Measurements from ENCODE around the gene FASN. TPM values are rescaled to one million over a fixed set of nuclear protein-coding genes. Genes with fewer than 3 reads are reported as not detected.

Gene FASN
- total and polyA plus RNA-seq, 2 of the 13 experiments (the other 11 are each of a cell fraction or from before 2014, with no cell fraction given), result 51.7 to 101 TPM

GRCh38 chr17:82037092-82037888 is 60.7 kb downstream of the FASN start, which contains the start of gene DCXR (continued):
- peak; percentile 70; the same call in 1 of the 2 replicates for TF ChIP-seq TBX2 (CRISPR knock-in tag; IDR thresholded peaks at IDR 0.05; ENCODE audit: borderline replicate concordance)
- peak; percentile 59; the same call in 1 of the 2 replicates for TF ChIP-seq IRF2 (CRISPR knock-in tag; IDR thresholded peaks at IDR 0.05)
- no peak for TF ChIP-seq SATB2 (CRISPR knock-in tag; IDR thresholded peaks at IDR 0.05)
- TF ChIP-seq, protein P1, sequence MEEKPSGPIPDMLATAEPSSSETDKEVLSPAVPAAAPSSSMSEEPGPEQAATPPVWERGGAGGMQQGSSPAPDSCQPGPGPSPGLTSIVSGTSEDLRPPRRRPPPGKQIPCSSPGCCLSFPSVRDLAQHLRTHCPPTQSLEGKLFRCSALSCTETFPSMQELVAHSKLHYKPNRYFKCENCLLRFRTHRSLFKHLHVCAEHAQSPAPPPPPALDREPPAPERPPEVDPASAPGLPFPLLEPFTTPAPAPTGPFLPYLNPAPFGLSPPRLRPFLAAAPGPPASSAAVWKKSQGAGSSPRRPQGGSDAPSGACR (CRISPR knock-in tag; IDR thresholded peaks at IDR 0.05), result no peak; the same call in none of the 2 replicates
- TF ChIP-seq RBM39 (IDR thresholded peaks at IDR 0.05; ENCODE audit: low read depth, low read length, poor library complexity, severe bottlenecking), result peak; percentile 72
- TF ChIP-seq, protein P2, sequence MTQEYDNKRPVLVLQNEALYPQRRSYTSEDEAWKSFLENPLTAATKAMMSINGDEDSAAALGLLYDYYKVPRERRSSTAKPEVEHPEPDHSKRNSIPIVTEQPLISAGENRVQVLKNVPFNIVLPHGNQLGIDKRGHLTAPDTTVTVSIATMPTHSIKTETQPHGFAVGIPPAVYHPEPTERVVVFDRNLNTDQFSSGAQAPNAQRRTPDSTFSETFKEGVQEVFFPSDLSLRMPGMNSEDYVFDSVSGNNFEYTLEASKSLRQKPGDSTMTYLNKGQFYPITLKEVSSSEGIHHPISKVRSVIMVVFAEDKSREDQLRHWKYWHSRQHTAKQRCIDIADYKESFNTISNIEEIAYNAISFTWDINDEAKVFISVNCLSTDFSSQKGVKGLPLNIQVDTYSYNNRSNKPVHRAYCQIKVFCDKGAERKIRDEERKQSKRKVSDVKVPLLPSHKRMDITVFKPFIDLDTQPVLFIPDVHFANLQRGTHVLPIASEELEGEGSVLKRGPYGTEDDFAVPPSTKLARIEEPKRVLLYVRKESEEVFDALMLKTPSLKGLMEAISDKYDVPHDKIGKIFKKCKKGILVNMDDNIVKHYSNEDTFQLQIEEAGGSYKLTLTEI (CRISPR knock-in tag; conservative IDR thresholded peaks at IDR 0.05), result no peak
- TF ChIP-seq ZBTB49 (CRISPR knock-in tag; IDR thresholded peaks at IDR 0.05; ENCODE audit: borderline replicate concordance), result no peak
- peak; percentile 49 for TF ChIP-seq RARA (CRISPR knock-in tag; IDR thresholded peaks at IDR 0.05)
- peak; percentile 90; the same call in 1 of the 2 replicates for TF ChIP-seq ZNF761 (CRISPR knock-in tag; conservative IDR thresholded peaks at IDR 0.05)
- no peak for TF ChIP-seq ZNF282 (IDR thresholded peaks at IDR 0.05; ENCODE audit: partially characterized antibody)
- TF ChIP-seq ZNF318 (CRISPR knock-in tag; IDR thresholded peaks at IDR 0.05), result peak; percentile 16; the same call in 1 of the 2 replicates
- TF ChIP-seq, protein P3, sequence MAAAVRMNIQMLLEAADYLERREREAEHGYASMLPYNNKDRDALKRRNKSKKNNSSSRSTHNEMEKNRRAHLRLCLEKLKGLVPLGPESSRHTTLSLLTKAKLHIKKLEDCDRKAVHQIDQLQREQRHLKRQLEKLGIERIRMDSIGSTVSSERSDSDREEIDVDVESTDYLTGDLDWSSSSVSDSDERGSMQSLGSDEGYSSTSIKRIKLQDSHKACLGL (CRISPR knock-in tag; IDR thresholded peaks at IDR 0.05), result peak; percentile 80

Measured in HepG2 (cell line).